HG02798 (cell line): ENCODE measurements around the gene CLPTM1L.
"Not testable (repeated sequence)": the region's sequence is repeated elsewhere in the genome, so short reads cannot be mapped to it uniquely, and the experiment has no call there.

Source experiments
- ATAC-seq: cut with Tn5 transposase; IDR thresholded peaks from one replicate; pipeline ENCODE4 v1.9.1; 2021; ENCODE audit warnings: mild to moderate bottlenecking; ENCODE audit not compliant: unreplicated experiment, poor library complexity

The CLPTM1L gene

DNA sequence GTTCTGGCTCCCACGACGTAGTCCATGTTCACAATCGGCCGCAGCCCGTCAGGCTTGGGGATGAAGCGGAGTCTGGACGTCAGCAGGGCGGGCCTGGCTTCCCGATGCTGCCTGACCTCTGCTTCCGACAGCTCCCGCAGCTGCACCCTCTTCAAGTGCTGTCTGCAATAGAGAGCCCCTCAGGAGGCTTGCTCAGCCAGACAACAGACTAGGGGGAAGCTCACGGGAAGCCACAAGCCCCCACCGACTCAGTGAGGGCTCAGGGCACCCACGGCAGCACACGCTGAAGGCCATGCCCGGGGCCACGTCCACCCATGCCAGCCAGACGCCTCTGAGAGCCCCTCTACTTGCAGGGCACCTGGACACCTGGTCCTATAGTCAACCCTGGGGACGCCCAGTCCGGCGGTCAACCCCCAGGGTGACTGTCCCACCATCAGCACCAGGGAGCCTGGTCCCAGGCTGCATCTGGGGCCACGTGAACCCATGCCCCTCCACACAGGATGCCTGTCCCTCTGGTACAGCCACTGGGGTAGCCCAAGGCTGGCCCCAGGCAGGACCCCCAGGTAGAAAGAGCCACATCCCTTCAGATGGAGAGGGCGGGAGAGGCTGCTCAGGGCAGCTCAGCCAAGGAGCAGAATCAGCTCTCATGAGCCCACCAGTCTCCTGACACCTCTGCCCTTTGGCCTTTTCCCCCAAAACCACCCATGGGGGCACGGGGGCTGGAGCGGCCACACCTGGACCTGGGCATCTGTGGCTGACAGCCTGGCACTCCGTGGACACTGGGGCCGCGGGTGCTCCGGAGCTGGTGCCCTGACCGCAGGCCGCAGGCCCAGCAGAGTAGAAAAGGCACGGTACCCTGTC lies 64.5 kb downstream of the CLPTM1L start:
- no peak for ATAC-seq

DNA sequence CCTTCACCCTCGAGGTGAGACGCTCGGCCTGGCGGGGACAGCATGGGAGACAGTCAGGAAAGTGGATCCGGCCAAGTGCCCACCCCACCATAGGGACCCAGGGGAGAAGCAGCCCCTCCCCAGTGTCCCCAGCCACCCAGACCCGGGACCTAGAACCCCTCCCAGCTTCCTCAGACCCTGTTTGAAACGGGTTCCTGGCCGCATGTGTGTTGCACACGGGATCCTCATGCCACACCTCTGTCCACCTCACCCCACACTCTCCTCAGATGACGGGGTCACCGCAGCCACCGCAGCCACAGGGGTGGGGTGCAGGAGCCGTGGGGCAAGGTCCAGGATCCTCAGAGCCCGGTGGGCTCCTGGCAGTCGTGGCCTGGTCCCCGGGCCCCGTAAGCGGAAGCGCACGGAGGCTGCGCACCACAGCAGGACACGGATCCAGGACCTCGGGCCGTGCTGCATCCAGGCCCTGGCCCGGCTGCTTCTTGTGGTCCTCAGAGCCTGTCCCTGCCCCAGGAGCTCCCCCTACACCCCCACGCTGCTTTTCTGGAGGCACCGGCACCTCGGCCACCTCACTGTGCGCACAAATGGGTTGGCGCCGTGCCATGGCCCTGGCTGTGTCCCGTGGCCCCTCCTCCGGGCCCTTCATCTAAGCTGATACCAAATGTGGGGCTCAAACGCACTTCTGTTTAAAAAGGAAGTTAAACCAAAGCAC lies 65.3 kb downstream of the CLPTM1L start:
- ATAC-seq: no peak

DNA sequence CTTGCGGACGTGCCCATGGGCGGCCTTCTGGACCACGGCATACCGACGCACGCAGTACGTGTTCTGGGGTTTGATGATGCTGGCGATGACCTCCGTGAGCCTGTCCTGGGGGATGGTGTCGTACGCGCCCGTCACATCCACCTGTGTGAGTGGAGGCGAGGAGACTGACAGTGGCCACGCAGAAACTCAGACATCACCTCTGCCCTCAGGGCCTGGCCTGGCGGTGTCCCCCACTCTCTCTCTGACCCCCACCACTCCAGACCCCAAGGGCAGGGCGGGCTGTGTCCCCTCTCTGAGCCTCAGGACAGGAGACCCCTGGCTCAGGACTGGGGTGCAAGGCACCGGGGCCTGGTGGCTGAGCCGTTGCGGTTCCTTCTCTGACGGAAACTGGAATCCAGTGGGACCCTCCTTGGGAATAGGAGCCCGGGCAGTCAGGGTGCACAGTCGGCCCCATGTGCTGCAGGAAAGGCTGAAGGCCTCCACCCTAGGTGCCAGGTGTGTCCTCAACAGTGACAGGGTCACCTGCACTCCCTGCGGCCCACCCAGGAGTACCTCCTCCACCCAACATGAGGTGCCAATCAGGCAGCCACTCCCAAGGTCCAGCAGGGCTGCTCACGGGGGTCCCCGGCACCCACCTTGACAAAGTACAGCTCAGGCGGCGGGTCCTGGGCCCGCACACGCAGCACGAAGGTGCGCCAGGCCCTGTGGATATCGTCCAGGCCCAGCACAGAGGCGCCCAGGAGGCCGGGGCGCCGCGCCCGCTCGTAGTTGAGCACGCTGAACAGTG lies 66.0 kb downstream of the CLPTM1L start:
- no peak for ATAC-seq

DNA sequence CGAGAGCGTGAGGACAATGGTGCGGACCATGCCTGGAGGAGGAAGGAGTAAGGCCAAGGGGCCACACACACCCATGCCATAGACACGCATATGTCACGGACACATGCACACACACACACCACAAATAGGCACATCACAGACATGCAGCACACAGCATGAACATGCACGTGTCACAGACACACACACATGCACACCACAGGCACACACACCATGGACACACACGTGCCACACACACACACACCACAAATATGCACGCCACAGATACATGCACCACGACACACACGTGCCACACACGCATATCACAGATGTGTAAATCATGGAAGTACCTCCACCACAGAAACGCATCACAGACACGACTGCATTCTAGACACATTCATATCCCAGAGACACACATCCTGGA lies 66.7 kb downstream of the CLPTM1L start:
- ATAC-seq: no peak

DNA sequence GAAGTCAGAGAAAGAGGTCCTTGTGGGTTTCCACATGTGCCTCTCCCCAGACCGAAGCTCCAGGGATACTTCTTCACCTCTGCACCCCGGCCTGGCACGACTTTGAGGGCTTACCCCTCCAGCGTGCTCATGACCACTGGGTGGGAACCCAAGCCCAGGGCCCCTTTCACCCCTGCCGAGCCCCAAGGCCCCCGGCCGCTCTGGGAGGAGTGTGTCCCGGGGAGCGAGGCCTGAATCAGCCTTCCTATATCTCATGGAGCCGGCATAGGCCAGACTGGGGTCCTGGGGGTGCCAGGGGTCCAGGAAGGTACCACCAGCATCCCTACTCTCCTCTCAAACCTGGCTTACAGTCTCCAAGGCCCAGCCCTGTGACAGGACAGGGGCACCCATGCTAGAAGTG lies 67.1 kb downstream of the CLPTM1L start:
- ATAC-seq: no peak

DNA sequence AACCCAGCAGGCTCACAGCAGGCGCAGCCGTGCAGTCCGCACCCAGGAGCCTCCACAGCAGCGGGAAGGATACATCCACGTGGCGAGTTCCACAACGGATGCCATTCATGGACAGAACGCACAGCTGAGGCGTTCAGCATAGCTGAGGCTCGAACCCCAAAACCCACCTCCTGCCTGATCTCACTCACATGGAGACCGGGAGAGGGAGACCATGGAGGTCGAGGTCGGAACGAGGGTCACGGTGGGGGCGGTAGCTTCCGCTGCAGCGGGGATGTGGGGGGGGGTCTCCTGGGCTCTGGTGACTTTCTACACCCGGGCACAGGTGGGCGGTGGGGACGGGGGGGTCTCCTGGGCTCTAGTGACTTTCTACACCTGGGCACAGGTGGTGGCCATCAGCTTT lies 67.6 kb downstream of the CLPTM1L start:
- ATAC-seq: no peak

DNA sequence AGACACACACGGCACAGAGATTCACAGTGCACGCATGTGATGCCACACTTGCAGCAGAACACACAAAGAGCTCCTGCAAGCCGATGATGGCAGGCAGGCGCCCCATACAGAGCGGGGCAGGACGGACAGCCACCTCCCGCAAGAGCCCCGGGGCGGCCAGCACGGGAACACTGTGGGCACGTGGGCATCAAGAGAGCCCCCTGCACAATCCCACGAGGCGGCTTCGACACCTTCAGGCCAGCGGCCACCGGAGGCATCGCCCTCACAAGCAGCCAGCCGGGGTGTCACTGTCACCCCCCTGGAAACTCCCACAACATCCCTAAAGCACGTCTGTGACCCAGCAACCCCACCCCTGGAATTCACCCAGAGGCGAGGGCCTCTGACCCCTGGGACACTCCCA lies 68.0 kb downstream of the CLPTM1L start:
- no peak for ATAC-seq

DNA sequence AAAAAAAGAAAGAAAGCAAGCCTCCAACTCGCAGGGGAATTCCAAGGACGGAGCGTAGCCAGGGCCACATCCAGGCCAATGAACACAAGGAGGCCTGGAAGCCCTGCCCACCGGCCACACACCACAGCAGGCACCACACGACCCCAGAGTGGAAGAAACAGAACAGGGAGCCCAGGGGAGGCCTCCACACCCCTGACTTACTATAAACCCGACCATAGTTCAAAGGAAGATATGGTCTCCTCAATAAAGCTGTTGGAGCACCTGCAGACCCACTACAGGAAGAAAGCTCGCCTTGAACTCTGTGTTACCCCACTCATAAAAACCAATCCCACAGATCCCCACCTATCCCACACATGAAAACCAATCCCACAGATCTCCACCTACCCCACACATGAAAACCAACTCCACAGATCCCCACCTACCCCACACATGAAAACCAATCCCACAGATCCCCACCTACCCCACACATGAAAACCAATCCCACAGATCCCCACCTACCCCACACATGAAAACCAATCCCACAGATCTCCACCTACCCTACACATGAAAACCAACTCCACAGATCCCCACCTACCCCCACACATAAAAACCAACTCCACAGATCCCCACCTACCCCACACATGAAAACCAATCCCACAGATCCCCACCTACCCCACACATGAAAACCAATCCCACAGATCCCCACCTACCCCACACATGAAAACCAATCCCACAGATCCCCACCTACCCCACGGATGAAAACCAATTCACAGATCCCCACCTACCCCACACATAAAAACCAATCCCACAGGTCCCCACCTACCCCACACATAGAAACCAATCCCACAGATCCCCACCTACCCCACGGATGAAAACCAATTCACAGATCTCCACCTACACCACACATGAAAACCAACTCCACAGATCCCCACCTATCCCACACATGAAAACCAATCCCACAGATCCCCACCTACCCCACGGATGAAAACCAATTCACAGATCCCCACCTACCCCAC lies 69.2 kb downstream of the CLPTM1L start:
- ATAC-seq: not testable (repeated sequence)

DNA sequence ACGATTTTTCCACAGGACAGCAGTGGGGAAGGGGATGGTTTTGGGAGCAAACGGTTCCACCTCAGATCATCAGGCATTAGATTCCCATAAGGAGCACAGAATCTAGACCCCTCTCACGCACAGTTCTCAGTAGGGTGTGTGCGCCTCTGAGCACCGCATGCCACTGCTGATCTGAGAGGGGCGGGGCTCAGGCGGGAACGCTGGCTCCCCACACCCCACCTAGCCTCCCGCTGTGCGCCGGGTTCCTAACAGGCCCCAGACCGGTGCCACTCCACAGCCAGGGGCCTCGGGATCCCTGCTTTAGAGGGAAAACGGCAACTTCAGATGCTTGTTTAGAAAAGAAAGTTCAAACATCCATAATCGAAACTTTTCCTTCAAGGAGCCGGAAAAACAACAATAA lies 70.4 kb downstream of the CLPTM1L start:
- no peak for ATAC-seq

DNA sequence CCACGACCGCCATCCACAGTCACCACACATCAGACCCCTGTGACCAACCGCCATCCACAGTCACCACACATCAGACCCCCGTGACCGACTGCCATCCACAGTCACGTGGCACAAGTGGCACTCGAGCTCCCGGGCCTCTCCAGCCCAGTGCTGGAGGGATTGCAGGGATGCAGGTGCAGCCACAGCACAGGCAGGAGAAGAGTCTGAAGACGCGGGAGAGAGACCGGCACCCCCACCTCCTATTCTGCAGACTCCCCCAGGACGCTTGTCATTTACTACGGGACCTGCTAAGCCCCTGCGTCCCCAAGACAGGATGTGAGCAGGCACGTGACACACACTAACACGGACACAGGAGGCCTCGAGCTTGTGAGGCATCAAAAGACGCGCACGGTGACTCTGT lies 71.2 kb downstream of the CLPTM1L start:
- no peak for ATAC-seq

DNA sequence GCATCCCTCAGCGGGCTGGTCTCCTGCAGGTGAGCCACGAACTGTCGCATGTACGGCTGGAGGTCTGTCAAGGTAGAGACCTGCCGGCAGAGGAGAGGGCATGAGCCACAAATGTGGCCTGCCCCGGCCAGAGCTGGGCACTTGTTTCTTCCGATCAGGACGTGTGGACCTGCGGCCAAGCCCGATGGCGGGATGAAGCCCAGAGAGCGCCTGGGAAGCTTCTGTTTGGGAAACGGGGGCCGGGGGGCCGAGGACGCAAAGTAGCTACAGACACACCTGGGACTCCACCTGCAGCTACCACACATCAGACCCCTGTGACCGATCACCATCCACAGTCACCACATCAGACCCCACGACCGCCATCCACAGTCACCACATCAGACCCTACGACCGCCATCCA lies 72.7 kb downstream of the CLPTM1L start:
- no peak for ATAC-seq

DNA sequence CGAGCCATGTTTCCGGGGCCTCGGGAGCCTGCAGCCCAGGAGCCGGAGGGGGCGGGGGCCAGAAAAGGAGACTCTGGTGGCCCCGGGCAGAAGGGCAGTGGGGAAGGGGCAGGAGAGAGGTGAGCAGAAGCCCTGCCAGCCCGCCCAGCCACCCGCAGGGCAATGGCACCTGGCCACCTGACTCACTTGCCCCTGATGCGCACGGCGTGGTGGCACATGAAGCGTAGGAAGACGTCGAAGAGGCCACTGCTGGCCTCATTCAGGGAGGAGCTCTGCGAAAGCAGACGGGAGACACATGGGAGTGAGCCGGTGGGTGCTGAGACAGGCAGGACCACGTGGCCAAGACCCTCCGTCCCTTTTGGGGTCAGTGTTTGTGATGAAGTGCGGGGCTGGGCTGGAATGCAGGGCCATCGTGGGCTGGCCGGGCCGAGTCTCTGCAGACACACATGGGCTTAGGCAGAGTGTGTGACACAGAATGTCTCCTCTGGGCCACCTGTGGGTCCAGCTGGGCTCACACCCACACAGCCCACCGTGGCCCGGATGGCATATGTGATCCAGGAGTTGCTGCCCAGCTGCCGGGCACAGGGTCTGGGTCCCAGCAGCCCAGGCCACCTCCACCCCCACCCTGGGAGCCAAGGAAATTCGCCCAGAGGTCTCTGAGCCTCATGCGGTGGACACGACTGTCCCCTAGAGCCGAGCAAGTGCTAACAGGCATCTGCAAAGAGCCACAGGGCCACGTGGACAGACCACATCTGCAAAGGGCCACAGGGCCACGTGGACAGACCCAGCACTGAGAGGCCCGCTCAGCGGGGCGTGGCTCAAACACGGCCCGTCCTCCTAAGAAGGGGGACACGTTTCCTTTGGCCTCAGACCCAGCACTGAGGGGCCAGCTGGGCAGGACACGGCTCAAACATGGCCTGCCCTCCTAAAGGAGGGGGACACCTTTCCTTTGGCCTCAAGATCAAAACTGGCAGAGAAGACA lies 73.7 kb downstream of the CLPTM1L start:
- ATAC-seq: no peak

DNA sequence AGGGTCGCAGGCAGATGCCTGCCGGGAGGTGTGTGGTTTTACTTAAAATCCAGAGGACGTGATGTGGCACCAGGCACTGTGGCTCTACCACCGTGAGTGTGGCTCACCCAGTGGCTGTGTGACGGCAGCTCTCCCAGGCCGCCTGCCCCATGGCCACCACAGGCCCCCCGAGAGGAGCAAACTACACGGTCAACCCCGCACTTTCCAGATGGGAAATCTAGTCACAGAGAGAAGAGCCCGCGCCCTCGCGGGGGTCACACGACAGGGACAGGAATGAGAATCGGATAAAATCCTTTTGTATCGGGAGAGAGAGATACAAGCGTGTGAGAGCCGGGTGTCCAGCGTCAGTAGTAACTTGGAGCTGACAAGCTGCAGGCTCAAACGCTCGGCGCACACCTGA lies 74.5 kb downstream of the CLPTM1L start:
- ATAC-seq: no peak

DNA sequence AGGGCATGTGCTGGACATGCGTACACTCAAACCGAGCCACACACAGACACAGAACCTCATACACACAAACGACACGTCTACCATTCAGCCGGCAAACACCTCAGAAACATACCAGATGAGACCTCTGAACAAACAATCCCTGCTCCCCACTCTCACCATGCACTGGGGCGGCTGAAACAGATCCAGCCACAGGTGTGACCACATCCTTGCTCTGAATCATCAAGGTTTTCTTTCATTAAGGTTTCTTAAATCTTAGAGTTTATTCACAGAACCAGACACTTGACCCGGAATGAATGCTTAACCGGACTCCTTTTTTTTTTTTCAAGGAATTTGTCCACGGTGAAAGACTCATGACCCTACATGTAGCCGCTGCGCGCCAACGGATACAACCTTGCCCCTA lies 76.2 kb downstream of the CLPTM1L start:
- no peak for ATAC-seq

DNA sequence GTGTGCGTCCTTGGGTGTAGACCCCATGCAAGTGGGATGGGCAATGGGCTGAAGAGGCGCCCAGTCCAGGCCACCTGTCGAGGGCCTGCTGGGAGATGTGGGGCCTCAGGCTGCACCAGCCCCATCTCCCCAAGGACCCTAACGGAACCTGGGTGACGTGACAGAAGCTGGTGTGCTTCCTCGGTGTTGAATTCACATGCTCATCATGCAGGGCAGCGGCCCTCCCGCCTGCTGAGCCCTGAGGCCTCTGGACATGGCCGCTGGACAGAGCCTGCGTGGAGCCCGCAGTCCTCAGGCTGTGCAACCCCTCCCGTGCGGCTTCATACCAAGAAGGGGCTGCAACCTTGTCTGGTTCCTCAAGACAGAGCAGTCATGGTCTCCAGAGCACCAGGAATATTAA lies 76.8 kb downstream of the CLPTM1L start:
- ATAC-seq: no peak
